HG03442 (cell line): ENCODE results near the gene MNX1.

Experiments
- ATAC-seq: cut with Tn5 transposase; IDR thresholded peaks from one replicate; pipeline ENCODE4 v1.9.1; 2021; ENCODE audit warnings: mild to moderate bottlenecking, moderate library complexity; ENCODE audit not compliant: unreplicated experiment

MNX1 gene

GRCh38 chr7:157033483-157034473 is 23.3 kb upstream of the MNX1 start:
- no peak for ATAC-seq

GRCh38 chr7:157032644-157033482 is 22.4 kb upstream of the MNX1 start:
- ATAC-seq: no peak

GRCh38 chr7:157032128-157032527 is 21.7 kb upstream of the MNX1 start:
- ATAC-seq: no peak

DNA sequence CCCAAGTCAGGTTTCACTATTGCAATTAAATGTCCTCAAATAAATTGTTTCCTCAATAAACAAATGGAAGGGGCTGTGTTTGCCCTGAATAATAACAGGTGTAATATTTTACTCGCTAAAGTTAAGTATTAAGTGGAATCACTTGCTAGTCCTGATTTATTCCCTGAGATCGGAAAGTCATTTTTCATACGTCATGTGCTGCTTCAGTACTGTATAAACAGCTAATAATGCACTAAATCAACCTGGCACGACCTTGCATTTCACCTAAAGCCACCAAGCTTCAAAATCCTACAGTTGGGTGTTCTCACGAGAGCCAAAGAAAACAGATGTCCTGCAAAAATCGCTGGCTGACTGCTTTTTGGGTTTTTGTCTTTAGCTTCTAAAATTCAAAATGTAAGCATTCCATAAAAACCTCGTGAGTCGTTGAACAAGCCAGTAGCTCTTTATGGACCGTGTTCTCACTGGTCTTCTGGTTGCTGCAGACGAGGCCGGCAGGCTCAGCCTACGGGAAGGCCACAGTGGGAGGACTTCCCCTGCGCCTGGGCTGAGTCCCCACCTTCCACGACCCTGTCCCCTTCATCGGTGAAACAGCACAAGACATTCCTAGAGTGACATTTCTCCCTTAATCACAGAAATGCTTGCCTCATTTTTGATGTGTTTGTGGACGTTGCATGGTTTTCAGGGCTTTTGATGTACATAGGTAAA is 17.9 kb upstream of the MNX1 start:
- no peak for ATAC-seq

GRCh38 chr7:157027568-157028198 is 17.2 kb upstream of the MNX1 start:
- no peak for ATAC-seq

DNA sequence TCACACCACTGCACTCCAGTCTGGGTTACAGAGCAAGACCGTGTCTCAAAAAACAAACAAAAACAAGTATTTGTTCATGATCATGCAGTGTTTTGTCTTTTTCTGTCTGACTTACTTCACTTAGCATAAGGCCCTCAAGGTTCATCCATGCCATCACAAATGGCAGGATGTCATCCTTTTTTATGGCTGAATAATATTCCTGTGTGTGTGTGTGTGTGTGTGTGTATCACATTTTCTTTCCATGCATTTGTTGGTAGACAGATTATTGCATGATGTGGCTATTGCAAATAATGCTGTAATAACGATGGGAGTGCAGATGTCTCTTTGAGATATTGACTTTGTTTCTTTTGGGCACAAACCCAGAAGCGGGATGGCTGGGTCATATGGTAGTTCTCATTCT is 14.3 kb upstream of the MNX1 start:
- ATAC-seq: no peak

GRCh38 chr7:157023589-157023905 is 13.1 kb upstream of the MNX1 start:
- ATAC-seq: no peak

DNA sequence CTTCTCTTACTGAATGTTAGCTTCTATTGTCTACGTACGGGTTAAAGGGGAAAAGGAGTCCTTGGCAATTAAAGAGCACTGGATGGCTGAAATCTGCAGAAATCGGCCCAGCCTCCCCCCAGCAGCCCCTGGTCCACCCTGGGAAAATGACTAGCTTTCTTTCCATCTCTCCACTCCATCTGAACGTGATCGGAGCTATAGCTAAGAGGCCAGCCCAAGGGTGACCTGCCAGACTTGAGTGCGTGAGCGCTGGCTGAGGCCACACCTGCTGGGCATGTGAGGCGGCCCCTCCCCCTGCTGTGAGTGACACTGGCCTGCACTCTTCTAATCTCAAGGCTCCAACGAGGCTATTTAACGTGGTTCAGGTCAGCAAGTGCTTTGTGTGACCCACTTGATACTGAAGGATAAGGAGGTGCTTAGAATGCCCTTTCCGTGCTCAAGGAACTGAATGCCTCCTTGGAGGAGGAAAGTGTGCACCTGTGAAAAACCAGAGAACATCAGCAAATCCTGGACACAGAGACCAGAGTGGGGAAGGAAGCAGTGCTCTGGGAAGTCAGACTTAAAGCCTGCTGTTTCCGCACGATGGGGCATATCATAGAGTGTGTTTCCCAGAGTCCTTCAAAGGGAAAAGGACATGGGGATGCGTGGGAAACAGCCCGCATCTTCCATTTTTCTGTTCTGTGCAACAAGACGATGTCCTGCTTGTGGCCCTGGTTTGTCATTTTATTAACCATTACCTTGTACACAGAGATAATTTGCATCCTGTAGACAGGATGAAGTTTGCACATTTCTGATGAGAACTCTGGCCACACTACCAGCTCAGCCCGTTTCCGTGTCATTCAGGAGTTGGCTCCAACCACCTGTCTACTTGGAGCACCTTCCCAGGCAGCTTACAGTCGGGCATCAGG is 12.5 kb upstream of the MNX1 start:
- no peak for ATAC-seq

DNA sequence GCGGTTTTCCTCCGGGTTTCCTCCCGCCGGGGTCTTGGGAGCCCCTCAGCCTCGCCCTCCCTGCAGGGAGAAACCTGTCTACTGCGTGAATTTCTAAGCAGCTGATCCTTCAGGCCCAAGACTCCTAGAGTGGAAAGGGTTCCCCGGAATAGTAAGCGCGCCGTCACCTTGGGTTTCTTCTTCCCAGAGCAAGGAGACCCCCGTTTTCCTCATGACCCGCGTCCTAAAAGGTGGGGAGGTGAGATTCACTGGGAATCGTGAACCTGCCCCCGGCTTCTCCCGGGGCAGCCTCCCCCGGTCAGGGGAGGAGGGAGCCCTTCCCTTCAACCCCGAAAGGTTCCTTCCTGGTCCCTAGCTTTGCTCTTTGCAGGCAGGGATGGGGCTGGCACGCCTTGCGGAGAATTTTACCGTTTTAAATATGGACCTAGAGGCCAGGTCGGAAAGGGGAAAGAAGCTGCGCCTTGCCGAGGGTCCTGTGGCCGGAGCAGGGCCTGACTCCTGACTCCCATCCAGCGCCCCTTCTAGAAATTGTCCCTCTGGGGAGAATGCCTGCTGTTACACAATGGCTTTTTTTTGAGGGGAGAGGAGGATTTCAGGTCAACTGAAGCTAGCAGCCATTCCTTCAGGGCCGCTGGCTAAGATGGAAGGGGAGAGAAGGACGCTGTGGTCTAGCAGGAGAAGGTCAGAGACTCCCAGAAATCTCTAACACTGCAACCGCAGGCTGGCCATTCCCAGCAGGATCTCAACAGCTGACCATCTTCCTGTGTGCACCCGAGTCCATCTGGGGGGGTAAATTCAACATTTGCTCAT is 11.6 kb upstream of the MNX1 start:
- ATAC-seq: no peak

DNA sequence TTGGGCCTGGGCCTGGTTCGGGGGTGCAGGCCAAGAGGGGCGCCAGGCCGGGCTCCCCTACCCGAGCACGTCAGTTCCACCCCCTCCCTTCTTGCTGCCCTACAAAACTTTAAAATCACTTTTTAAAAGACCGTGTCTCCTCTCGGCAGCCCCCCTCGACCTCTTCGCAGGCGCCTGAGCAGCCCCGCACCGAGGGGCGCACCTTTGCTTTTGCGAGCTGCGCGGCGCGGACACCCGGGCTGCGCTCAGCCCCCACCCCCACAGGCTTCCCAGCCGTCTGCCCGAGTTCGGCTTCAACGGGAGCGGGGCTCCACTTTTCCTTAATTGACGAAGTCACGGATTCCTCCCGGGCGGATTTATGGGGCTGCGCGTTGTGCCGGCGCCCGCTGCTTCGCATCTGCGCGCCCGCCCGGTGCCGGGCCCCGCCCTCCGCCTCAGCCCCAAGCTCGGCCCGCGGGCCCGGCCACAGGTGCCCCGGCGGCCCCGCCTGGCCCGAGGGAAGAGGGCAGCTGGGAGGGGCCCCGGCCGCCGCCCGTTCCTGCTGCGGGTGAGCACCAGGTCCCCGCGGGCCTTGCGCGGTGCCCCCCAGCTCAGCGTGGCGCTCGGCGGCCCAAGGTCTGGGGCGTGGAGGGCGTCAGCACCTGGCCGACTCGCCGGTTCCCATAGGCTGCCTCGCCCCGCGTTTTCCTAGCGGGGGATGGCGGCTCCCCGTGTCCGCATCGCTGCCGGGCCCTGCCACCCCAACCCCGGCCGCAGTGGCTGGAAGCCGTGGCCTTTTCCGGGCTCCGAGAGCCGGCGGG is 10.8 kb upstream of the MNX1 start:
- ATAC-seq: no peak

DNA sequence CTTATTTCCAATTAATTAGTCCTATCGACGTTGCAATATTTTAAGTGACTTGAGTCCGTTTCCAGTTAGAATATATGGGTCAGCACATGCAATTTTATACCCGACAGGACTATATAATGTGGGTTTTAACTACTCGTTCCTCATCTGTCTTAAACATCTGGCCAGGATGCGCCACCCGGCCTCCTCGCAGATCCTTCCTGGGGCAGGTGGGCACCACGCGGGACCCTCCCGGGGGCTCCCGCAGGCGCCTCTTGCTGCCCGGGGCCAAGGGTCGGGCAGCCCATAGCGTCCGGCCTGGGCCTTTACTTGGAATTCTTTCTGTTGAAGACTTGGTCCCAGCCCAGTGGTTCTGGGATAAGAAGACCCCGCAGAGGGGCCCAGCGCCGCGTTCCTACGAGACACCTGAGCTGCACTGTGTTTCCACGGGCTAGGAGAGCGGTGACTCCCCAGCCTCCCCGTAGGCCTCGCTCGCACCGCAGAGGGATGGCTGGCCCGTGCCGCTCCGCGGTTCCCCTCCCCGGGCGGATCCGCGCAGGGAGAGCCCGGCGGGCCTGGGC is 10.1 kb upstream of the MNX1 start:
- ATAC-seq: no peak

DNA sequence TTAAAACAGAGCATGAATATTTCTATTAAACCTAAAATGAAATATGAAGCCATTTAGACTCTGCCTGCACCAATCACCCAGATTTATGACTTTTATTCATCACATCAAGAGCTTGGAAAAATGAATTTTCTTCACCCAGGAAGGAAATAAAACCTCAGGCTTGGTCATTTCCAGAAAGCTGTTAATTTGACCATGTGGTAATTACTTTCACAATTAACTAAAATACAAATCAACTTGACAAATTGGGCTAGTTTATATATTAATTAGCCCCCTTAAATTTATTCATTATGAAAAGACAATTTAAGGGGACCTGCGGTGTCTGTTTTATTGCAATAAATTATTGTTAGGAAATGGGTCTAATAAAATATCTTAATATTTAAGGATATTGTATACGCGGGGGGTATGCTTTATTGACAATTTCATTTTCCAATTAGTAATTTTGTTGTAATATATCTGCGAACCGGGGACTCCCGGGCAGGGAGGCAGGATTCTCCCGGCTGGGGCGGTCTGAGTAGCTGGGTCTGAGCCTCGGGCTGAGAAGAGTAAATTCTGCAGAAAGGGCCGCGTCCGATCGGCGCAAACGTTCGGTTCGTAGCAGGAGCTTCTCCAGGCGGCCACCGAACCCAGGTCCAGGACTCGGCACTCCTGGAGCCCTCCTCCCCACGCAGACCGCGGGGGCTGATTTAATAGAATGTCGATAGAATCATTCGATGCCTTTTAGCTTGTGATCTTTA is 9.4 kb upstream of the MNX1 start:
- no peak for ATAC-seq

GRCh38 chr7:157018997-157019608 is 8.6 kb upstream of the MNX1 start:
- no peak for ATAC-seq

- ATAC-seq: no peak
Observed at GRCh38 chr7:157018328-157018996, 8.0 kb upstream of the MNX1 start.

DNA sequence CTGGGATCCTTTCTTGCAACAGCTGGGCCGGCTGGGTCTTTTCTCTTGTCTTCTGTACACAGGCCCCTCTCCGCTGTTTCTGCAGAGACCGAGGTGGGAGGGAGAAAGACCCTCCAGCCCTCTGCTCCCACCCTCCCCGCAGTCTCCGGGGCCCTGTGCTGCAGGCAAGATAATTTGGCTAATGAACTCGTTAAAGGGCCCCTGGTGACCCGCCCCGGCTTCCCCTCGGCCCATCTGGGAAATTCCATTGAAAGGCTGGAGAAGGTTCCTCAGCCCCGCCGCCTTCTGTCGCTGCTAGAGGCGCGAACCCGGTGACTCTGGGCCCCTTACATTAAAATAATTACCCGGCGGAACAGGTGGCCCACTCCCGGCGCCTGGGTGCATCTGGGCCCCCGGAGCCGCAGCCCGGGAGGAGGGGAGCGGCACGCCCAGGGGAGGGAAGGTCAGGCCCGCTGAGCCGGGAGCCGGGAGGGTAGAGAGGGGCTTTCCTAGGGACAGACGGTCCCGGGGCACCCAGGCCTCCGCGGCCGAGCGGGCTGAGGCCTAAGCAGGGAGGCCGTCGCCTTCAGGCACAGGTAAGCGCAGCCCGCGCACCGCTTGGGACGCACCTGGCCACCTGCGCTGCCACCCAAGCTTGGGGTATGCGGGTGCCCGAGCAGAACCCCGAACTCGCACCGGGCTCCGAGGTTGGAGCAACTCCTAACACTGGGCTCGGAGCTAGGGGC is 7.3 kb upstream of the MNX1 start:
- ATAC-seq: no peak

DNA sequence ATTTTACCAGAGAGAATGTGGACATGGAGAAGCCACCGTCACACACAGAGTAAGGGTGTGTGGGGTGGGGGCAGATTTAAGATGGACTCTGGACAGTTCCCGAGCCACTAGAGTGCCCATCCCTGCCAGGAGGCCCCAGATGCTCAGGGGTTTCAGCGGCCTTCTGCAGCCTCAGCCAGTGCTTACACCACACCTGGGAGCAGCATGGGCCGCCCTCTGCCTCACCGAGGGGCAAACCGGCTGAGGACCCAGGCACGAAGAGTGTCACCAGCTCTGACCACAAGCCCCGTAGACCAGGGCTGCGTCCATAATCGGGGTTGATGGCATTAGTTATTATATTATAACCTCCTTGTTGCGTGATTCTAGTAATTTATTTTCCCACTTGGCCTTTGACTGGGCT is 6.7 kb upstream of the MNX1 start:
- no peak for ATAC-seq
